Lower lobe of right lung (tissue), 2 donors: Measurements from ENCODE around the gene BIRC3. TPM values are rescaled to one million over a fixed set of nuclear protein-coding genes. Genes with fewer than 3 reads are reported as not detected.

Source experiments
- ATAC-seq, 2 donors: fragments of 200-7000 bp; cut with Tn5 transposase; one replicate each; pipeline ENCODE4 v1.9.1; 2020 to 2022; ENCODE audit warnings: mild to moderate bottlenecking in 2 of 2, moderate library complexity in 2 of 2
- DNase-seq: peaks from one replicate; pipeline ENCODE4 v3.0.0-alpha.2; 2020
- H3K27ac ChIP-seq: fragments of 200-600 bp; one replicate; pipeline ENCODE4 v1.8.0; 2022
- H3K27me3 ChIP-seq: fragments of 200-600 bp; one replicate; pipeline ENCODE4 v1.8.0; 2022; ENCODE audit warnings: low read depth
- H3K36me3 ChIP-seq: fragments of 200-600 bp; one replicate; pipeline ENCODE4 v1.8.0; 2022; ENCODE audit warnings: mild to moderate bottlenecking
- H3K4me1 ChIP-seq: fragments of 200-600 bp; one replicate; pipeline ENCODE4 v1.8.0; 2022
- H3K4me3 ChIP-seq: fragments of 200-600 bp; one replicate; pipeline ENCODE4 v1.8.0; 2022; ENCODE audit warnings: mild to moderate bottlenecking
- H3K9me3 ChIP-seq: fragments of 200-600 bp; one replicate; pipeline ENCODE4 v1.8.0; 2022
- intact Hi-C: fragments of 100-400 bp; cut with DNase I; formaldehyde crosslinking; loops from one replicate; pipeline ENCODE4 v1.11.0; 2022
- total RNA-seq: library from RNA; stranded (reverse); fragmentation: NEBNext Ultra II Directional; extraction: Animal tissue kit (Norgen Biotek cat#: 25700); gene quantifications from one replicate; pipeline ENCODE4 v1.2.1, GENCODE V29; 2021
- TF ChIP-seq, protein P1 (sequence below): fragments of 200-600 bp; IDR thresholded peaks from one replicate; pipeline ENCODE4 v1.8.0; 2022; ENCODE audit warnings: antibody characterized with exemption, mild to moderate bottlenecking
- donor health status: DM: no; HTN: yes; CAD: no; lungs with severe emphysema.

BIRC3 gene
- total RNA-seq, 1 donor from 2014 or later = 17.8 TPM

DNA sequence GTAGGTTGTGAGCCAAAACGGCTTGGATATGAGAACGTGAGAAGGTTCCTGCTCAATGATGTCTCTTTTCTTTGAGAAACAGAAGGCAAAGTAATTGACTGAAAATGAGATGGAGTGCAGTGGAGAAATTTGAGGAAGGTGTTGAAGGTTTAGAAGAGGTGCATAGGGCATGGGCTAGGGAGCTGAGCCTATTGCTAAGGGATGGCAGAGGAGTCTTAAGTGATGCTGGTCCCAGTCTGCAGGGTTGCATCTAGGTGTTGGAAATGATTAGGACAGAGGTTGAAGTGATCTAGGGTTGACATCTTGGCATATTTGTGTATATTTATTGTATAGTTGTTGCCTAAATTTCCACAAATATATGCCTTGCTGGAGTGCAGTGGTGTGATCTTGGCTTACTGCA lies 2.3 kb downstream of the BIRC3 start:
- TF ChIP-seq, protein P1, sequence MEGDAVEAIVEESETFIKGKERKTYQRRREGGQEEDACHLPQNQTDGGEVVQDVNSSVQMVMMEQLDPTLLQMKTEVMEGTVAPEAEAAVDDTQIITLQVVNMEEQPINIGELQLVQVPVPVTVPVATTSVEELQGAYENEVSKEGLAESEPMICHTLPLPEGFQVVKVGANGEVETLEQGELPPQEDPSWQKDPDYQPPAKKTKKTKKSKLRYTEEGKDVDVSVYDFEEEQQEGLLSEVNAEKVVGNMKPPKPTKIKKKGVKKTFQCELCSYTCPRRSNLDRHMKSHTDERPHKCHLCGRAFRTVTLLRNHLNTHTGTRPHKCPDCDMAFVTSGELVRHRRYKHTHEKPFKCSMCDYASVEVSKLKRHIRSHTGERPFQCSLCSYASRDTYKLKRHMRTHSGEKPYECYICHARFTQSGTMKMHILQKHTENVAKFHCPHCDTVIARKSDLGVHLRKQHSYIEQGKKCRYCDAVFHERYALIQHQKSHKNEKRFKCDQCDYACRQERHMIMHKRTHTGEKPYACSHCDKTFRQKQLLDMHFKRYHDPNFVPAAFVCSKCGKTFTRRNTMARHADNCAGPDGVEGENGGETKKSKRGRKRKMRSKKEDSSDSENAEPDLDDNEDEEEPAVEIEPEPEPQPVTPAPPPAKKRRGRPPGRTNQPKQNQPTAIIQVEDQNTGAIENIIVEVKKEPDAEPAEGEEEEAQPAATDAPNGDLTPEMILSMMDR = no peak
- H3K27ac ChIP-seq = peak overlapping the region; percentile 66
- H3K27me3 ChIP-seq = no peaks in the 10 kb centered on the region
- H3K4me1 ChIP-seq = peaks cover 51% of the 10 kb centered on the region
- H3K9me3 ChIP-seq = no peaks in the 10 kb centered on the region
- H3K36me3 ChIP-seq = peaks cover 2% of the 10 kb centered on the region
- H3K4me3 ChIP-seq = peak overlapping the region; percentile 58
- intact Hi-C loops = no loop called here
- DNase-seq (no peak), ATAC-seq (no peak)

DNA sequence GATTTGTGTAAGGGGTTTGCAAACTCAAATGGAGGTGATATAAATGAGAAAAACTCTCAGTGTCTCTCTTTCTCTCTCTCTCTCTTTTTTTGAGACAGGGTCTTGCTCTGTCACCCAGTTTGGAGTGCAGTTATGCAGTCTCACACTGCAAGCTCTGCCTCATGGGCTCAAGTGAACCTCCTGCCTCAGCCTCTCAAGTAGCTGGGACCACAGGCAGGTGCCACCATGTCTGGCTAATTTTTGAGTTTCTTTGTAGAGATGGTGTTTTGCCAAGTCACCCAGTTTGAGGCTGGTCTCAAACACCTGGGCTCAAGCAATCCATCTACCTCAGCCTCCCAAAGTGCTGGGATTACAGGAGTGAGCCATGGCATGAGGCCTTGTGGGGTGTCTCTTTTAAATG lies 2.9 kb downstream of the BIRC3 start:
- H3K9me3 ChIP-seq = no peaks in the 10 kb centered on the region
- H3K4me3 ChIP-seq = peak overlapping the region; percentile 58
- DNase-seq (no peak), ATAC-seq (no peak)
- intact Hi-C loops = no loop called here
- peaks cover 8% of the 10 kb centered on the region for H3K36me3 ChIP-seq
- no peaks in the 10 kb centered on the region for H3K27me3 ChIP-seq
- H3K27ac ChIP-seq = peak overlapping the region; percentile 66
- TF ChIP-seq, protein P1 = no peak
- H3K4me1 ChIP-seq = peaks cover 48% of the 10 kb centered on the region

DNA sequence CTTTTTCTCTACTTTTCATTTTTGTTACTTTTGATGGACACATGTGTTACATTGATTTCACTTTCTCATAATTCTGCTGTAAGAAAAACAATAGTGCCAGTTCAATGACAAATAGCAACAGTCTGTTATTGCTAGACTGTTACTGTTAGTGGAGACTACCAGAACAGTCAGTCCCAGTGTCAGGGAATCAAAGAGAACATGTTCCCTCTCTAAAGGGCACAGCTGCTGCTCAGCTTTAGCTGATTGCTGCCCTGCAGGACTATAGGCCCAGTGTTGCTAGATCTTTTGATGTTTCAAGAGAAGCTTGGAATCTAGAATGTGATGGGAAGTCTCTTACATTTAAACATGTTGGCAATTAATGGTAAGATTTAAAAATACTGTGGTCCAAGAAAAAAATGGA lies 3.4 kb downstream of the BIRC3 start:
- no peaks in the 10 kb centered on the region for H3K27me3 ChIP-seq
- H3K27ac ChIP-seq = peak overlapping the region; percentile 66
- TF ChIP-seq, protein P1 = no peak
- peaks cover 8% of the 10 kb centered on the region for H3K36me3 ChIP-seq
- ATAC-seq = no peak
- DNase-seq = no peak
- H3K4me3 ChIP-seq = peak overlapping the region; percentile 58
- intact Hi-C loops = no loop called here
- peaks cover 48% of the 10 kb centered on the region for H3K4me1 ChIP-seq
- no peaks in the 10 kb centered on the region for H3K9me3 ChIP-seq

DNA sequence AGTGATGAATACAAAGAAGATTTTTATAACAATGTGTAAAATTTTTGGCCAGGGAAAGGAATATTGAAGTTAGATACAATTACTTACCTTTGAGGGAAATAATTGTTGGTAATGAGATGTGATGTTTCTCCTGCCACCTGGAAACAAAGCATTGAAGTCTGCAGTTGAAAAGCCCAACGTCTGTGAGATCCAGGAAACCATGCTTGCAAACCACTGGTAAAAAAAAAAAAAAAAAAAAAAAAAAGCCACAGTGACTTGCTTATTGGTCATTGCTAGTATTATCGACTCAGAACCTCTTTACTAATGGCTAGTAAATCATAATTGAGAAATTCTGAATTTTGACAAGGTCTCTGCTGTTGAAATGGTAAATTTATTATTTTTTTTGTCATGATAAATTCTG lies 5.3 kb downstream of the BIRC3 start:
- TF ChIP-seq, protein P1 = no peak
- H3K27ac ChIP-seq = no peak overlapping the region
- ATAC-seq (no peak), DNase-seq (no peak)
- no peak overlapping the region for H3K4me3 ChIP-seq
- peaks cover 37% of the 10 kb centered on the region for H3K4me1 ChIP-seq
- intact Hi-C loops = no loop called here
- no peaks in the 10 kb centered on the region for H3K27me3 ChIP-seq
- peaks cover 22% of the 10 kb centered on the region for H3K36me3 ChIP-seq
- no peaks in the 10 kb centered on the region for H3K9me3 ChIP-seq

DNA sequence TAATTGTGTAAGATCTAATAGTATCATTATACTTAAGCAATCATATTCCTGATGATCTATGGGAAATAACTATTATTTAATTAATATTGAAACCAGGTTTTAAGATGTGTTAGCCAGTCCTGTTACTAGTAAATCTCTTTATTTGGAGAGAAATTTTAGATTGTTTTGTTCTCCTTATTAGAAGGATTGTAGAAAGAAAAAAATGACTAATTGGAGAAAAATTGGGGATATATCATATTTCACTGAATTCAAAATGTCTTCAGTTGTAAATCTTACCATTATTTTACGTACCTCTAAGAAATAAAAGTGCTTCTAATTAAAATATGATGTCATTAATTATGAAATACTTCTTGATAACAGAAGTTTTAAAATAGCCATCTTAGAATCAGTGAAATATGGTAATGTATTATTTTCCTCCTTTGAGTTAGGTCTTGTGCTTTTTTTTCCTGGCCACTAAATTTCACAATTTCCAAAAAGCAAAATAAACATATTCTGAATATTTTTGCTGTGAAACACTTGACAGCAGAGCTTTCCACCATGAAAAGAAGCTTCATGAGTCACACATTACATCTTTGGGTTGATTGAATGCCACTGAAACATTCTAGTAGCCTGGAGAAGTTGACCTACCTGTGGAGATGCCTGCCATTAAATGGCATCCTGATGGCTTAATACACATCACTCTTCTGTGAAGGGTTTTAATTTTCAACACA lies 6.4 kb downstream of the BIRC3 start:
- Histone ChIP-seq H3K4me1 (peaks cover 27% of the 10 kb centered on the region), H3K36me3 (peaks cover 32% of the 10 kb centered on the region), H3K9me3 (no peaks in the 10 kb centered on the region), H3K27me3 (no peaks in the 10 kb centered on the region), H3K27ac (no peak overlapping the region), H3K4me3 (no peak overlapping the region)
- DNase-seq (no peak), ATAC-seq (no peak)
- intact Hi-C loops = no loop called here
- TF ChIP-seq, protein P1 = no peak
